ENCODE measurements around the gene HTATSF1.

The HTATSF1 gene

DNA sequence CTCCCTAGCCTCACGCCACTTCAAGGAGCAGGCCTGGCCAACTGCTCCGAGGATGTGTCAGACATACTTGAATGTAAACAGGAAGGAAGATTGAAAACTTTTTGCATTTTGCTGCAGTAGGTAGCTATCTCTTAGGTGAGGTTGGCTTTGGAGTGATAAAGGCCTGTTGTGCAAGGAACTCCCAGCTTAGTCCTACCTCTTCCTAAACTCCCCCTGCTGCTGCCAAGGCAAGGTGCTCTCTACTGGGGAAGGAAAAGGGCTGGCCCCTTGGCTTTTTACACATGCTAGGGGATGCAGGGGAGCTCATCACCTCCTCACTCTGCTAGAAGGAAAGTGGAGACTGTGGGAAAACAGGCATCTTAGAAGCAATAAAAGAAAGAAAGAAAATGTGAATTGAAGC is 20.4 kb upstream of the HTATSF1 start:
- no peak overlapping the region for H3K4me3 ChIP-seq
- TF ChIP-seq, protein P1, sequence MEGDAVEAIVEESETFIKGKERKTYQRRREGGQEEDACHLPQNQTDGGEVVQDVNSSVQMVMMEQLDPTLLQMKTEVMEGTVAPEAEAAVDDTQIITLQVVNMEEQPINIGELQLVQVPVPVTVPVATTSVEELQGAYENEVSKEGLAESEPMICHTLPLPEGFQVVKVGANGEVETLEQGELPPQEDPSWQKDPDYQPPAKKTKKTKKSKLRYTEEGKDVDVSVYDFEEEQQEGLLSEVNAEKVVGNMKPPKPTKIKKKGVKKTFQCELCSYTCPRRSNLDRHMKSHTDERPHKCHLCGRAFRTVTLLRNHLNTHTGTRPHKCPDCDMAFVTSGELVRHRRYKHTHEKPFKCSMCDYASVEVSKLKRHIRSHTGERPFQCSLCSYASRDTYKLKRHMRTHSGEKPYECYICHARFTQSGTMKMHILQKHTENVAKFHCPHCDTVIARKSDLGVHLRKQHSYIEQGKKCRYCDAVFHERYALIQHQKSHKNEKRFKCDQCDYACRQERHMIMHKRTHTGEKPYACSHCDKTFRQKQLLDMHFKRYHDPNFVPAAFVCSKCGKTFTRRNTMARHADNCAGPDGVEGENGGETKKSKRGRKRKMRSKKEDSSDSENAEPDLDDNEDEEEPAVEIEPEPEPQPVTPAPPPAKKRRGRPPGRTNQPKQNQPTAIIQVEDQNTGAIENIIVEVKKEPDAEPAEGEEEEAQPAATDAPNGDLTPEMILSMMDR (IDR thresholded peaks at IDR 0.05) = no peak
- DNase-seq (ENCODE audit: low spot score) = no peak
- no peak overlapping the region for H3K27ac ChIP-seq

DNA sequence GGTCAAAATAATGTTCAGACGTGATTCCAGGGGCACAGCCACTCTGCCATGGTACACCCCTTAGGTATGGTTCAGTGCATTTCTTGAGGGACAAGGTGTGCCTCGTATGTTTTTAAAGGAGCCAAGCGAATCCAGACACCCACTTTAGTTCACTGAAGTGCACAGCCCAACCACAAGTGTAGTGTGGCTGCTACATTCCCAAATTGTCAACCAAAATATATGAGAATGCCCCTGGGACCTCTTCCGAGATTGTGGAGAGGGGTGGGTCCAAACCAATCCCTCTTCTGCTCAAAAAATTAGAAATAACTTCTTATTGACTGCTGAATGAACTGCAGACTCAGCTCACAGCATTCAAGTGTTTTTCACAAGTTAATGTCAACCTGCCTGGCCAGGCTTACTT is 17.0 kb upstream of the HTATSF1 start:
- TF ChIP-seq, protein P1 (IDR thresholded peaks at IDR 0.05) = no peak
- no peak overlapping the region for H3K4me3 ChIP-seq
- no peak overlapping the region for H3K27ac ChIP-seq
- DNase-seq (ENCODE audit: low spot score) = no peak

DNA sequence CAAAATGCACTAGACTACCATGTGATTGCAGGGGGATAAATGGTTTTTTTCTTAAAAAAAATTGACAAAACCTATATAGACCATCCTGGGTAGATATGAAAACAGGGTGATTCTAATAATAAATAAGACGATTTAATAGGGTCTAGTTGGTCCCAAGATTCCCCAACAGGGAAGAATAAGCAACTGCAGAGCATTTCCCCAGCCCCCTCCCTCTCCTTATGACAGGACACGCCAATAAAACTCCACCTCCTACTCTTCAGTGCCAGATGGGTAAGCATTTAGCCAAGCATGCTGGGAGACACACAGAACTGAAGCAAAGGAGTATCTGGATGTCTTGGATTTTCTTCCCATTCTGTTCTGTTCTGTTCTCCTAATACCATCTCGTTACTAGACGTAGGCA is 9.7 kb upstream of the HTATSF1 start, which contains the start of gene BRS3:
Gene BRS3, plus strand, starts transcription at position 301 of the 400 bp plus-strand sequence. CDS start 168 bp downstream, outside the sequence.
- no peak within 1 kb of the TSS for H3K27ac ChIP-seq
- no peak for DNase-seq (ENCODE audit: low spot score)
- TF ChIP-seq, protein P1 (IDR thresholded peaks at IDR 0.05) = no peak
- no peak within 1 kb of the TSS for H3K4me3 ChIP-seq

DNA sequence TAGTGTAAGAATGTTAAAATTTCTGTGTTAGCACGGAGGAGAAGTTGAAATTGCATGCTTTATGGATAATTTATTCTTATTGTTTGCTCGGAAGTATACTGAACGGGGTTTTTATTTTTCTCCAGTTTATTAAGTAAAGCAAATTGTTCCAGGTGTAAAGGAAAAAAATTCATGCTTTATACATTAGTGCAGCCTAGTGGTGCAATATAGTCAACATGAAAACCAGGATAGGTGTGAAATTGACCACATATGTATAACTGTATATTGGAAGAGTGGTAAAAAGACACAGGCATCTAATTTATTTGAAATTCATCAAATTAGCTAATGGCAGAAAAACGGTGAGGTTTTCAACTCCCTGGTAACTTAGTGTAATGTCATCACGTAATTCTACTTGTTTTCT is 8.7 kb upstream of the HTATSF1 start:
- no peak for DNase-seq (ENCODE audit: low spot score)
- no peak overlapping the region for H3K27ac ChIP-seq
- H3K4me3 ChIP-seq = no peak overlapping the region
- TF ChIP-seq, protein P1 (IDR thresholded peaks at IDR 0.05) = no peak

DNA sequence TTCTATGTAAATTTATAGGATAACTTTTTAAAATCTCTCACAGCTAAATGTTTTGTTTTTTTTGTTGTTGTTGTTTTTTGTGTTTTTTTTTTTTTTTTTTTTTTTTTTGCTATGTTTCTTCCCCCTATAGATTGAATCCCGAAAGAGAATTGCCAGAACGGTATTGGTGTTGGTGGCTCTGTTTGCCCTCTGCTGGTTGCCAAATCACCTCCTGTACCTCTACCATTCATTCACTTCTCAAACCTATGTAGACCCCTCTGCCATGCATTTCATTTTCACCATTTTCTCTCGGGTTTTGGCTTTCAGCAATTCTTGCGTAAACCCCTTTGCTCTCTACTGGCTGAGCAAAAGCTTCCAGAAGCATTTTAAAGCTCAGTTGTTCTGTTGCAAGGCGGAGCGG is 5.6 kb upstream of the HTATSF1 start:
- Histone ChIP-seq H3K27ac (no peak overlapping the region), H3K4me3 (no peak overlapping the region)
- TF ChIP-seq, protein P1 (IDR thresholded peaks at IDR 0.05) = no peak
- DNase-seq (ENCODE audit: low spot score) = no peak

DNA sequence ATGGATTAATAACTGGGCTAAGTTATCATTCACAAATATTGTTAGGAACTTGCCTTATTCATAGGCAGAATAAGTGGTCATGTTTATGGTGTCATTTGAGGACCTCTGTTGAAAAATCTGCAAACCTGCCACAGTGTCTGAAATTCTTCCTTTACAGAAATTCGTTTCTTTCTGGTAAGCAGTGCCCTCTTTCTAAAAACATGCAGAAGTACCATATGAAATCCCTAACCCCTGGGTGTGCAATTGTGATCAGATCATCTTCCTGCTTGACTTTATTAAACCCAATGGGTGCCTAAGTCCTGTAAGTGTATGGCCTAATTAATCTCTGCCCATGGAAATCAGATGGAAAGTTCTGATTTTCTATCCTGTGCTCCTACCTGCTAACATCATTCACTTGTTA is 4.4 kb upstream of the HTATSF1 start:
- DNase-seq (ENCODE audit: low spot score) = no peak
- no peak overlapping the region for H3K4me3 ChIP-seq

DNA sequence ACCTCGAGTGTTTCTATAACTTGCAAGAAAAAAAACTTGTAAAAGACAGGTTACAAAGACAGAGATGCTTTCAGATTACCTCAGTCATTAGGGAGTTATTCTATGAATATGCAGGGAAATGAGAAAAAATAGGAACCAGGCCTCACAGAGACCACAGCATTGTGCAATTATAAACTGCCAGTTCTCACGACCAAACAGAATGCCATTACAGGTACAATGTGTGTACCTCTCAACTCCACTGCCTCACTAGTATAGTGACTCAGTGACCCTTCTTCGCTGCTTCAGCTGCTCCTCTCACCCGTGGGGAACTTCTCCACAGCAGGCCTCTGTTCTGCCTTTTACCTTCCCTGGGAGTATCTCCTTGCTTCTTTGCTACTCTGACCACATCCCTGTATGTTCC is 2.3 kb upstream of the HTATSF1 start:
- Histone ChIP-seq H3K4me3 (no peak overlapping the region), H3K27ac (no peak overlapping the region)
- DNase-seq (ENCODE audit: low spot score) = no peak

More for the DNA sequence above, 4.4 kb upstream of the HTATSF1 start:
- H3K27ac ChIP-seq = no peak overlapping the region
- TF ChIP-seq, protein P1 (IDR thresholded peaks at IDR 0.05) = no peak

More for the DNA sequence above, 2.3 kb upstream of the HTATSF1 start:
- TF ChIP-seq, protein P1 (IDR thresholded peaks at IDR 0.05) = no peak

Measured in coronary artery (tissue), 2 donors.